GM23338 (cell line): ENCODE data around the gene ZBTB7B. TPM values are rescaled to one million over a fixed set of nuclear protein-coding genes. Genes with fewer than 3 reads are reported as not detected.

Experiments used
- ATAC-seq: fragments of 200-7000 bp; cut with Tn5 transposase; 3 replicates; pipeline ENCODE4 v1.9.1; 2020
- DNase-seq: peaks from one replicate; pipeline ENCODE4 v3.0.0-alpha.2; 2015; ENCODE audit warnings: low spot score
- H2AFZ ChIP-seq: fragments of 200-600 bp; sonication (generic); 2 replicates; pipeline ENCODE4 v1.8.0; 2016; ENCODE audit warnings: antibody characterized with exemption, mild to moderate bottlenecking, moderate library complexity
- H3F3A ChIP-seq: fragments of 200-600 bp; sonication (generic); replicated peaks from 2 replicates; pipeline ENCODE4 v1.8.0; 2017; ENCODE audit warnings: antibody characterized with exemption, mixed run types, low read depth
- H3K27ac ChIP-seq: fragments of 200-600 bp; sonication (generic); 2 replicates; pipeline ENCODE4 v1.6.1; 2016; ENCODE audit warnings: low read depth
- H3K27me3 ChIP-seq: fragments of 200-600 bp; sonication (generic); 2 replicates; pipeline ENCODE4 v1.8.0; 2016; ENCODE audit warnings: mild to moderate bottlenecking, mixed run types, moderate library complexity; ENCODE audit not compliant: insufficient read depth
- H3K36me3 ChIP-seq: fragments of 200-600 bp; sonication (generic); 2 replicates; pipeline ENCODE4 v1.8.0; 2016; ENCODE audit warnings: mild to moderate bottlenecking; ENCODE audit not compliant: insufficient read depth
- H3K4me1 ChIP-seq: fragments of 200-600 bp; sonication (generic); 2 replicates; pipeline ENCODE4 v1.8.0; 2016; ENCODE audit warnings: mild to moderate bottlenecking, moderate library complexity; ENCODE audit not compliant: insufficient read depth
- H3K4me2 ChIP-seq: fragments of 200-600 bp; sonication (generic); 2 replicates; pipeline ENCODE4 v1.7.1; 2017; ENCODE audit warnings: mixed run types
- H3K4me3 ChIP-seq: fragments of 200-600 bp; sonication (generic); 2 replicates; pipeline ENCODE4 v1.6.1; 2016; ENCODE audit warnings: mixed run types
- H3K79me2 ChIP-seq: fragments of 200-600 bp; sonication (generic); replicated peaks from 2 replicates; pipeline ENCODE4 v1.8.0; 2017; ENCODE audit warnings: mild to moderate bottlenecking; ENCODE audit not compliant: insufficient read depth
- H3K9me2 ChIP-seq: fragments of 200-600 bp; sonication (generic); 2 replicates; pipeline ENCODE4 v1.8.0; 2017; ENCODE audit not compliant: insufficient read depth
- H4K20me1 ChIP-seq: fragments of 200-600 bp; sonication (generic); replicated peaks from 2 replicates; pipeline ENCODE4 v1.8.0; 2017; ENCODE audit warnings: mild to moderate bottlenecking; ENCODE audit not compliant: insufficient read depth
- H3K27ac Mint-ChIP-seq: 2 replicates; pipeline ENCODE4 v1.8.0; 2020; ENCODE audit warnings: inconsistent platforms, mild to moderate bottlenecking, moderate library complexity, mixed read lengths
- H3K27me3 Mint-ChIP-seq: 3 replicates; pipeline ENCODE4 v1.8.0; 2022; ENCODE audit warnings: low read depth, mild to moderate bottlenecking, moderate library complexity, mixed read lengths, inconsistent platforms; ENCODE audit not compliant: insufficient read depth, poor library complexity
- H3K36me3 Mint-ChIP-seq: 3 replicates; pipeline ENCODE4 v1.8.0; 2021; ENCODE audit warnings: low read depth, mild to moderate bottlenecking, inconsistent platforms, moderate library complexity, mixed read lengths
- H3K4me1 Mint-ChIP-seq: 3 replicates; pipeline ENCODE4 v1.8.0; 2020; ENCODE audit warnings: mild to moderate bottlenecking, inconsistent platforms, mixed read lengths
- H3K4me3 Mint-ChIP-seq: 3 replicates; pipeline ENCODE4 v1.8.0; 2021; ENCODE audit warnings: moderate library complexity, mild to moderate bottlenecking, inconsistent platforms, mixed read lengths
- H3K9me3 Mint-ChIP-seq: 3 replicates; pipeline ENCODE4 v1.8.0; 2020; ENCODE audit warnings: moderate library complexity, mild to moderate bottlenecking, inconsistent platforms, mixed read lengths
- CREB1 ChIP-seq: fragments of 250-450 bp; sonication (Bioruptor Pico); IDR thresholded peaks from 2 replicates; pipeline ENCODE4 v1.5.0; 2020; ENCODE audit warnings: low read depth, mild to moderate bottlenecking, moderate library complexity
- CTCF ChIP-seq, 2 experiments: fragments of 200-600 bp in 1 of 2; sonication (generic) in 1 of 2; conservative IDR thresholded peaks; 2 replicates each; pipeline versions ENCODE4 v1.5.1 to v1.6.1; 2016 to 2017; ENCODE audit warnings: antibody characterized with exemption in 2 of 2, low read depth in 2 of 2, mild to moderate bottlenecking in 2 of 2, moderate library complexity in 1 of 2
- EZH2 ChIP-seq: fragments of 200-600 bp; sonication (generic); IDR thresholded peaks from one replicate; pipeline ENCODE4 v1.8.0; 2017; ENCODE audit warnings: antibody characterized with exemption, mild to moderate bottlenecking, low read depth; ENCODE audit not compliant: unreplicated experiment
- EZH2phosphoT487 ChIP-seq: fragments of 200-600 bp; sonication (generic); IDR thresholded peaks from one replicate; pipeline ENCODE4 v1.8.1; 2018; ENCODE audit warnings: antibody characterized with exemption; ENCODE audit not compliant: unreplicated experiment
- NANOG ChIP-seq: IDR thresholded peaks from 2 replicates; pipeline ENCODE4 v1.6.1; 2016; ENCODE audit warnings: antibody characterized with exemption, borderline replicate concordance
- POLR2AphosphoS5 ChIP-seq: IDR thresholded peaks from 2 replicates; pipeline ENCODE4 v1.6.1; 2016; ENCODE audit warnings: antibody characterized with exemption, low read depth
- ZNF114 ChIP-seq: fragments of 250-450 bp; sonication (Bioruptor Pico); IDR thresholded peaks from 2 replicates; pipeline ENCODE4 v1.5.0; 2020; ENCODE audit warnings: mild to moderate bottlenecking, moderate library complexity
- ZNF462 ChIP-seq: fragments of 250-450 bp; sonication (Bioruptor Pico); IDR thresholded peaks from 2 replicates; pipeline ENCODE4 v1.5.0; 2020; ENCODE audit warnings: mild to moderate bottlenecking, moderate library complexity
- polyA plus RNA-seq: library from polyadenylated mRNA; unstranded; fragments of >200 nt; fragmentation: Nextera tagmentation; extraction: Ambion mirVana; gene quantifications from 2 replicates; pipeline ENCODE4 v1.2.1, GENCODE V29; 2016
- total RNA-seq: library from RNA; depleted of rRNA; stranded (reverse); fragments of >200 nt; shearing (Covaris generic); gene quantifications from 2 replicates; pipeline ENCODE4 v1.2.3, GENCODE V29; 2014
- TF ChIP-seq, protein P1 (sequence below): IDR thresholded peaks from one replicate; pipeline ENCODE4 v1.6.1; 2018; ENCODE audit warnings: antibody characterized with exemption; ENCODE audit not compliant: unreplicated experiment
- TF ChIP-seq, protein P2 (sequence below): IDR thresholded peaks from 2 replicates; pipeline ENCODE4 v1.6.1; 2016; ENCODE audit warnings: antibody characterized with exemption

The ZBTB7B gene
- total and polyA plus RNA-seq, 2 experiments from 2014 or later: 3.6 to 32.6 TPM

DNA sequence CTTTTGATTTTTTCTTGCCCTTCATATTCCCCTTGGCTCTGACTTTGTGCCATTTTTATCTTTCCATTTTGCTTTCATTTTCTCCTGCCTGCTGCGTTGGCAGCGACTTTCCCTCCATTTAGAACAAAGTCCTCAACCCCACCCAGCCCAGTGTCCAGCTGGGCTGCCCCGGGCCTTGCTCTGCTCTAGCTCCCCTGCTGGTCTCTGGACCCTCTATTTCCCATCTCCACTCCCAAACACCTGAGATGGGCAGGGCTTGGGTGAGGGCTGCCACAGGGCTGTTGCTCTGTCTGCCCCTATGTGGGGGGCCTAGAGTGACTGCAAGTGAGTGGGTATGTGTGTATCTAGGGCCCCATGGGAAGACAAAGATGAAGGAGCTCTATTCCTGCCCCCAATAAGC, 41.2 kb downstream of the ZBTB7B start:
- H3K4me2 ChIP-seq: no peak overlapping the region
- no peak overlapping the region for H3K27ac ChIP-seq
- no peak overlapping the region for H3K4me3 ChIP-seq
- no peak overlapping the region; the same call in 2 of the 3 replicates for H3K4me3 Mint-ChIP-seq
- no peak for ATAC-seq
- DNase-seq: no peak
- H3K4me1 Mint-ChIP-seq: peaks cover 36% of the 10 kb centered on the region
- H3K4me1 ChIP-seq: peaks cover 4% of the 10 kb centered on the region; the same call in 1 of the 2 replicates
- no peaks in the 10 kb centered on the region for H3K9me3 Mint-ChIP-seq
- H3K27ac Mint-ChIP-seq: no peak overlapping the region
- H3K27me3 ChIP-seq: no peaks in the 10 kb centered on the region
- H3K36me3 ChIP-seq: no peaks in the 10 kb centered on the region
- H4K20me1 ChIP-seq: no peaks in the 10 kb centered on the region
- no peaks in the 10 kb centered on the region for H3K9me2 ChIP-seq
- H3F3A ChIP-seq: 0 out of 2 replicates have a peak, but pooled peaks cover 3% of the 10 kb centered on the region
- peaks cover 22% of the 10 kb centered on the region for H3K27me3 Mint-ChIP-seq
- no peaks in the 10 kb centered on the region for H3K79me2 ChIP-seq
- TF ChIP-seq CTCF (conservative IDR thresholded peaks at IDR 0.05; ENCODE audit: low read depth in 2 of 2): no peak
- no peak for TF ChIP-seq ZNF114 (CRISPR knock-in tag)
- TF ChIP-seq EZH2phosphoT487: no peak
- TF ChIP-seq, protein P1, sequence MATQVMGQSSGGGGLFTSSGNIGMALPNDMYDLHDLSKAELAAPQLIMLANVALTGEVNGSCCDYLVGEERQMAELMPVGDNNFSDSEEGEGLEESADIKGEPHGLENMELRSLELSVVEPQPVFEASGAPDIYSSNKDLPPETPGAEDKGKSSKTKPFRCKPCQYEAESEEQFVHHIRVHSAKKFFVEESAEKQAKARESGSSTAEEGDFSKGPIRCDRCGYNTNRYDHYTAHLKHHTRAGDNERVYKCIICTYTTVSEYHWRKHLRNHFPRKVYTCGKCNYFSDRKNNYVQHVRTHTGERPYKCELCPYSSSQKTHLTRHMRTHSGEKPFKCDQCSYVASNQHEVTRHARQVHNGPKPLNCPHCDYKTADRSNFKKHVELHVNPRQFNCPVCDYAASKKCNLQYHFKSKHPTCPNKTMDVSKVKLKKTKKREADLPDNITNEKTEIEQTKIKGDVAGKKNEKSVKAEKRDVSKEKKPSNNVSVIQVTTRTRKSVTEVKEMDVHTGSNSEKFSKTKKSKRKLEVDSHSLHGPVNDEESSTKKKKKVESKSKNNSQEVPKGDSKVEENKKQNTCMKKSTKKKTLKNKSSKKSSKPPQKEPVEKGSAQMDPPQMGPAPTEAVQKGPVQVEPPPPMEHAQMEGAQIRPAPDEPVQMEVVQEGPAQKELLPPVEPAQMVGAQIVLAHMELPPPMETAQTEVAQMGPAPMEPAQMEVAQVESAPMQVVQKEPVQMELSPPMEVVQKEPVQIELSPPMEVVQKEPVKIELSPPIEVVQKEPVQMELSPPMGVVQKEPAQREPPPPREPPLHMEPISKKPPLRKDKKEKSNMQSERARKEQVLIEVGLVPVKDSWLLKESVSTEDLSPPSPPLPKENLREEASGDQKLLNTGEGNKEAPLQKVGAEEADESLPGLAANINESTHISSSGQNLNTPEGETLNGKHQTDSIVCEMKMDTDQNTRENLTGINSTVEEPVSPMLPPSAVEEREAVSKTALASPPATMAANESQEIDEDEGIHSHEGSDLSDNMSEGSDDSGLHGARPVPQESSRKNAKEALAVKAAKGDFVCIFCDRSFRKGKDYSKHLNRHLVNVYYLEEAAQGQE: no peak
- no peak for TF ChIP-seq ZNF462 (CRISPR knock-in tag)
- TF ChIP-seq, protein P2, sequence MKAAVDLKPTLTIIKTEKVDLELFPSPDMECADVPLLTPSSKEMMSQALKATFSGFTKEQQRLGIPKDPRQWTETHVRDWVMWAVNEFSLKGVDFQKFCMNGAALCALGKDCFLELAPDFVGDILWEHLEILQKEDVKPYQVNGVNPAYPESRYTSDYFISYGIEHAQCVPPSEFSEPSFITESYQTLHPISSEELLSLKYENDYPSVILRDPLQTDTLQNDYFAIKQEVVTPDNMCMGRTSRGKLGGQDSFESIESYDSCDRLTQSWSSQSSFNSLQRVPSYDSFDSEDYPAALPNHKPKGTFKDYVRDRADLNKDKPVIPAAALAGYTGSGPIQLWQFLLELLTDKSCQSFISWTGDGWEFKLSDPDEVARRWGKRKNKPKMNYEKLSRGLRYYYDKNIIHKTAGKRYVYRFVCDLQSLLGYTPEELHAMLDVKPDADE: no peak
- TF ChIP-seq CREB1 (CRISPR knock-in tag): no peak
- TF ChIP-seq EZH2: no peak
- no peak for TF ChIP-seq POLR2AphosphoS5
- no peak for TF ChIP-seq NANOG
- H3K36me3 Mint-ChIP-seq: no peaks in the 10 kb centered on the region
- H2AFZ ChIP-seq: no peak overlapping the region
